GM18951 (cell line): ENCODE data around the gene DAD1.

Source experiments
- POLR2A ChIP-seq: IDR thresholded peaks from 4 replicates; pipeline ENCODE4 v1.6.1; 2011; ENCODE audit warnings: mild to moderate bottlenecking; ENCODE audit not compliant: insufficient read length, insufficient read depth; ENCODE audit errors: extremely low read depth
- in situ Hi-C: fragments of 300-500 bp; cut with MboI; formaldehyde crosslinking; loops from one replicate; pipeline ENCODE4 v1.12.0; 2022; ENCODE audit warnings: low sequenced_read_pairs, mixed read lengths, inconsistent platforms; ENCODE audit not compliant: unreplicated experiment

DAD1 gene

DNA sequence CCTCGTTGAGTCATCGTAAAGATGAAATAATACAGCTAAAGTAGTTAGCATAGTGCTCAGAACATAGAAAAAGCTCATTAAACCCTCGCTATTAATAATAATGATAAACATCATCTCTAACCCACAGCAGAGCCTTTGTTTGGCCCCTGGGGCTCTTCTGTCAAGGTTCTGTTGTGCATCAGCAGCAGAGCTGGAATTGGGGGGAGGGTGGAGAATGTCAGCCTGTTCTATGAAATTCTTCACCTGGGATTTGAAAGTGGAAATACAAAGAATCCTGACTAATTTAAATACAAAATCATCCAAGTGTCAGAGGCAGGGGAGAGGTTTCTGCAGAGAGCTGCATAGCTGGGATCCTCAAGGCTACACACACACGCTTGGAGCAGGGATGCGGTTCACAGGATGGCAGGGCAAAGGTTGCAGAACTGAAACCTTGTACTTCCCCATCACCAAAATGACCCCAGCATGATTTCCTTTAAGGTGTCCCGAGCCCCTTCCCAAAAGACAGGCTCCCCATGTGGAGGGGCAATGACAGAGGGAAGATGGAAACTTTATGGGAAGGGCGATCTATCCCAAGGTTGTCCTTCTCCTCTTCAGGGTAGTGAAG is 71.8 kb downstream of the DAD1 start:
- in situ Hi-C loops = no loop called here
- TF ChIP-seq POLR2A = no peak

DNA sequence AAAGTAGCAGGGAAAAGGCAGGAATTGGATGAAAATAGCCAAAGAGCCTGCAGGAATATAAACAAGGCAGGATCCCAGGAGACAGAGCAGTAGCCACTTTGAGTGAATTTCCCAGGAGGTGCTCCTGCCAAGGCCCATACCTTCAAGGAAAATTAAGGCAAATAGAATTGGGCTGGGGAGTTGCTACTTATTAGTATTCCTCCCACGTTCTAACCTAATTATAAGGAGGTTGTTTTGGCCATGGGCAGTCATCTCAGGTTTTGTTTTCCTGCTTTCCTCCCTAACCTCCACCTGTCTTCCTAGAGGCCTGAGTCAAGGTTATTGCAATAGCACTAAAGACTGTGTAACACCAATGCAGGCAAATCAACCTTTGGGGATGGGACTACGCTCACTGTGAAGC is 73.1 kb downstream of the DAD1 start:
- TF ChIP-seq POLR2A = no peak
- in situ Hi-C loops = no loop called here
